Ecto neural progenitor cell (in vitro differentiated cells): ENCODE results near the gene PNLIPRP2.
A peak's percentile ranks its signal among the peaks of the same experiment; 100 is the strongest.

ENCODE experiments used
- DNase-seq: peaks from one replicate; pipeline ENCODE4 v3.0.0-alpha.2; 2018; ENCODE audit warnings: low spot score

The PNLIPRP2 gene

DNA sequence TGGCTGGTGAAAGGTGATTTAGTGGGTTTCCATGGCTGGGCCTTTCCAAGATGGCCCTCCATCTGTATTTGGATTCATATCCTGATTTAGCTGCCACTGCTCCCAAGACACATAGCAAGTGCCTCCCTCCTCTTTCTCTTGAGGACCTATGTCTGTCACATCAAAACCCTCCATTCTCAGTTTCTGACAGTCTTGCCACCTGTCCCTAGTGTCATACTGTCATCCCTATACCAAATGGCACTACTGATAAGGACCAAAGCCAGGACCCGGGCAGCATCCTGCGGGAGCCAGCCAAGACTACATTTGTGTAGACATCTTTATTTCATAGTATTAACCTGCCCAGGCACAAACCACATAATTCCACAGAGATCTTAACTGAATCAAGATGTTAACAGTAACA is 34.8 kb downstream of the PNLIPRP2 start:
- DNase-seq: no peak

DNA sequence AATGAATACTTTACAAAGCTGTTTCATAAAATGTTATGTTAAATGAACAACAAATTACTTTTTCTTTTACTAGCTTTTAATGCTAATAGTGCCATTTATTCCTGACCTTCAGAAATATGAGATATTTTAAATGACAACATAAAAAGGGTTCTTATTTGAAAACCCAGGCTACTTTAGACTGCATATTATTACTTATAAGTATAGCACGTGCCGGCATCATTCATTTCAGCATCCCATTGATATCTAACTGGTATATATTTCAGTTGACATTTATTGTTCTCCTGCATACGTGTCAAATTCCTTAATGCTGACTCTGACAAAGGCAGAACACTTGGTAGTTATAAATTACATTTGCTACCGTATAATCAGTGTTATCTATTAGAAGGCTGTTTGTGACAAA is 35.3 kb downstream of the PNLIPRP2 start:
- no peak for DNase-seq

GRCh38 chr10:116657863-116658551 is 37.3 kb downstream of the PNLIPRP2 start:
- no peak for DNase-seq

DNA sequence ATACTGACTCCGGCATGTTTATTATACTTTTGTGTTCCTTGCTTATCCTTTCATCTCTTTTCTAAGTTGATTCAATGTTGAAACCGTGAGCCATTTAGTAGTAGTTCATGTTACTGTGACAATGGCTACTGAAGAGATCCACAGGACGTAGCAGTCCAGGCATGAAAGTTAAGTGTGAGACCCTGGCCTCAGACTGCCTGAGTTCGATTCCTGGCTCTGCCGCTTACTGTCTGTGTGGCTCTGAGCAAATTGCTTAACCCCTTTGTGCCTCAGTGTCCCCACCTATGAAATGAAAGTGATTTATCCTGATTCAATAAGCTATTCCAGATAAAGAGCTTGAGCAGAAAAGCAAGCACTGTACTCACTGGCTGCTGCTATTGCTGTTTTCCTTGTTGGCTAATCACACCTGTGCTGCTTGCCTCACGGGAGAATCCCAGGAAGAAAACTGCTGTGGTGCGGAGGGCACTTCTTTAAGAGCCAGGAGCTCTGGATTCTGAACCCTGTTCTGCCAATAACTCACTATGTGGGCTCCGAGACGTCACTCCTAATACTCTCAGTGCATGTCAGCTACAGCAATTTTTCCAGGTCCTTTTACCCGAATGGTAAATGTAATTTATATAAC is 38.4 kb downstream of the PNLIPRP2 start:
- no peak for DNase-seq

DNA sequence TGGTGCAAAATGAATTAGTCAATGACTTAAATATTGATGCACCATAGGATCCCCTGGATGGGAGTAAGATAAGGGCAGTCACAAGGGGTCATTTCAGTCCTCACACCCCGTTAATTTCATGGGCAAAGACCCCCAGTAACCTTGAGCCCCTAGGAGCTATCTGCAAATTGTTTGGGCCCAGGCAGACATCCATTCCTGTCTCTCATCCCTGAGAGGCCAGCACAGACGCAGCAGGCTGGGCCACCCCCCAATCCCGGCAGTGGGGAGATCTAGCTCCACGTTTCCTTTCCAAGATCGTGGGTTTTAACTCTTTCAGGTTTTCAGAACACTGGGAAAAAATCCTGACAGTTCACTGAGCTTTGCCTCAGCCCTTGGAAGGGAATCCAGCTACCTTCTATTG is 40.1 kb downstream of the PNLIPRP2 start:
- no peak for DNase-seq

DNA sequence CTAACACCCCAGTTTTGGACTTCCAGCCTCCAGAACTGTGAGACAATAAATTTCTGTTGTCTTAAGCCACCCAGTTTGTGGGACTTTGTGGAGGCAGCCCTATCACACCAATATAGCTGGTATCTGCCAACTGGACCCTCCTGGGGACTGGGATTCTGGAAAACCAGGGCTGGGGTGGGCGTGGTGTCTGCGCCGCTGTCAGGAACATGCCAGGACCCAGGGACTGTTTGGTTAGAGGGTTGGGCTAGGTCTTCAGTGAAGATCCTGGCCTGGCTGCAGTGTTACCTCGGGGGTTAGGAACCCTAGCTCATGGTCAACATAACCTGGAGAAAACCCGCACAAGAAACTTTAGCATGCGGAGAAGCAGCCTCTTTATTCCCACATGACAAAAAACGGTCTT is 42.6 kb downstream of the PNLIPRP2 start:
- DNase-seq: no peak

DNA sequence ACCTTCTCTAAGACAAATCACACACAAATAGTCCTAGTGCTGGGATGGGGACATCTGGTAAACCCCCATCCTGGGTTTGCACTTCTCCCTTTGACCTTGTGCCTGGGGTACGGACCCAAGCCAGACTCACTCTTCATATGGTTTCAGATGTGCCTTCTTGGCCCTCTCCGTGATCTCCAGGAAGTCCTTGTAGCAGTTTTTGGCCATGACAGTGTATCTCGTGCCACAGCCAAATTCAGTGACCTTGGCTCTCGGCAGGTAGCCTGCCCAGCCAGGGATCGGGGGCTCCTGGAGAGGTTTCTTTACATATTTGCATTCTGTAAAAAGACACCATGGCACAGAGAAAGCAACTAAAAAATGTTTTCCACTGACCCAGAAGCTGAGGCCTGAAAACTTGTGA is 43.9 kb downstream of the PNLIPRP2 start:
- no peak for DNase-seq

- no peak for DNase-seq
Measured at GRCh38 chr10:116665541-116666125, 44.9 kb downstream of the PNLIPRP2 start.

DNA sequence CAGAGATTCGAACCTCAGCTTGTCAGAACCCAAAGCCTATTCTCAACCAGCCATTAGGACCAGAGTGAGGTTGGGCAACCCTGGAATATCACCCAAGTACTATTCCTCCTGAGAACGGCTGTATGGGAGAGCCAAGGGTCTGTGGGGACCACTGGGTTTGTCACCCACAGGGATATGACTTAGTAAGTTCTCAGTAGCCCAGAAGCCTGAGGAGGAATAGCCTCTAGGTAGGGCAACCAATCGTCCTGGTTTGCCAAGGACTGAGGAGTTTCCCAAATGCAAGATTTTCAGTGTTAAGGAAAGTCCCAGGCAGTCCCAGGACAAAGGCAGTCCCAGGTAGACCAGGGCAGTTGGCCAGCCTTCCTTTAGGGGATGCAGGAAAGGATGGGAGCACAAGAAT is 46.7 kb downstream of the PNLIPRP2 start:
- no peak for DNase-seq

GRCh38 chr10:116668018-116668417 is 47.3 kb downstream of the PNLIPRP2 start:
- no peak for DNase-seq

GRCh38 chr10:116668446-116668845 is 47.7 kb downstream of the PNLIPRP2 start:
- no peak for DNase-seq

DNA sequence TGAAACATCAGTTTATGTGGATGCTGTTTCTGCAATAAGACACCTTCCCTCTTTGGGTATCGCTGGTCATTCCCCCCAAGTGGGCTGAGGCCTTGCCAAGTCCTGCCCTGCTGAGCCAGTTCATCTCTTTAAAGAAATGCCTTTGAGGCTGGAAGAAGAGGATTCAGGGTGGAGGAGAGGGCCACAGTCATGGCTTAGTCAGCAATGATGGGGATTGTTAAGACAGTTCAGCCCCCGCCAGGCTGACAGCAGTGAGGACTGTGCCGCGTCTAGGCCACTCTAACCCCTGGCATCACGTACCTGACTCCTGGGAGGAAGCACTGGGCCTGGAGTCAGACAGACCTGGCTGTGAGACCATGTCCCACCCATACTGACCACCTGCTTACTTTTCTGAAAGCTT is 48.3 kb downstream of the PNLIPRP2 start:
- no peak for DNase-seq

- DNase-seq: peak; percentile 76
Measured at GRCh38 chr10:116669832-116670644, 49.3 kb downstream of the PNLIPRP2 start.

GRCh38 chr10:116670706-116671105 is 50.0 kb downstream of the PNLIPRP2 start:
- no peak for DNase-seq

- no peak for DNase-seq
Measured at GRCh38 chr10:116671274-116671926, 50.6 kb downstream of the PNLIPRP2 start.

- DNase-seq: no peak
Measured at GRCh38 chr10:116672891-116673290, 52.1 kb downstream of the PNLIPRP2 start.

- DNase-seq: no peak
Measured at GRCh38 chr10:116673866-116674265, 53.1 kb downstream of the PNLIPRP2 start.

- DNase-seq: no peak
Measured at GRCh38 chr10:116674901-116675423, 54.2 kb downstream of the PNLIPRP2 start.

DNA sequence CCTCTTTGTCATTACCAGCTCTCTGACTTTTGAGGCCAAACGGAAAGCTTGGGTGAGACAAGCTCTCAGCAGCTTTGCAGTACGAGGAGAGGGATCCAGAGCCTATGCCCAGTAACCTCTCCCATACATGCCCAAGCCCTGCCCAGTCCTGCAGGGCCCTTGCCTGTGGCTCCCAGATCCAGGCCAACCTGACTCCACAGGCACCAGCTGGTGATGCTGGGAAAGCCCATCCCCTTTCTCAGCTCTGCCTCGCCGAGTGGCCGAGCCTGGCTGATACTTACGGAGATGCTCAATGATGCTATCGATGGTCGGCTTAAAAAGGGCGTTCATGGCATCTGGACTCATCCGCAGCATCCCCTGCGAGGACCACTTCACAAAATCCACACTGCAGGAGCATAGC is 55.4 kb downstream of the PNLIPRP2 start:
- no peak for DNase-seq

- no peak for DNase-seq
Measured at GRCh38 chr10:116676633-116677032, 55.9 kb downstream of the PNLIPRP2 start.

- DNase-seq: no peak
Measured at GRCh38 chr10:116679351-116679750, 58.6 kb downstream of the PNLIPRP2 start.

- DNase-seq: no peak
Measured at GRCh38 chr10:116683166-116683565, 62.4 kb downstream of the PNLIPRP2 start.
